GM12864 (cell line): ENCODE results near the gene MYOC.
"Not testable (repeated sequence)": the region's sequence is repeated elsewhere in the genome, so short reads cannot be mapped to it uniquely, and the experiment has no call there.

ENCODE experiments used
- DNase-seq: peaks from one replicate; pipeline ENCODE4 v3.0.0-alpha.2; 2011; ENCODE audit warnings: low read depth
- H3K4me3 ChIP-seq: 2 replicates; pipeline ENCODE4 v1.5.1; 2011; ENCODE audit warnings: mild to moderate bottlenecking, low read depth, low read length, control low read depth
- TF ChIP-seq, protein P1 (sequence below): IDR thresholded peaks from 2 replicates; pipeline ENCODE4 v1.5.1; 2011; ENCODE audit warnings: low read depth, mild to moderate bottlenecking, moderate library complexity, low read length, control low read depth, inconsistent platforms; ENCODE audit errors: missing control alignments

The MYOC gene

GRCh38 chr1:171600862-171601261 lies 51.6 kb downstream of the MYOC start:
- H3K4me3 ChIP-seq, result no peak overlapping the region
- DNase-seq, result no peak
- TF ChIP-seq, protein P1, sequence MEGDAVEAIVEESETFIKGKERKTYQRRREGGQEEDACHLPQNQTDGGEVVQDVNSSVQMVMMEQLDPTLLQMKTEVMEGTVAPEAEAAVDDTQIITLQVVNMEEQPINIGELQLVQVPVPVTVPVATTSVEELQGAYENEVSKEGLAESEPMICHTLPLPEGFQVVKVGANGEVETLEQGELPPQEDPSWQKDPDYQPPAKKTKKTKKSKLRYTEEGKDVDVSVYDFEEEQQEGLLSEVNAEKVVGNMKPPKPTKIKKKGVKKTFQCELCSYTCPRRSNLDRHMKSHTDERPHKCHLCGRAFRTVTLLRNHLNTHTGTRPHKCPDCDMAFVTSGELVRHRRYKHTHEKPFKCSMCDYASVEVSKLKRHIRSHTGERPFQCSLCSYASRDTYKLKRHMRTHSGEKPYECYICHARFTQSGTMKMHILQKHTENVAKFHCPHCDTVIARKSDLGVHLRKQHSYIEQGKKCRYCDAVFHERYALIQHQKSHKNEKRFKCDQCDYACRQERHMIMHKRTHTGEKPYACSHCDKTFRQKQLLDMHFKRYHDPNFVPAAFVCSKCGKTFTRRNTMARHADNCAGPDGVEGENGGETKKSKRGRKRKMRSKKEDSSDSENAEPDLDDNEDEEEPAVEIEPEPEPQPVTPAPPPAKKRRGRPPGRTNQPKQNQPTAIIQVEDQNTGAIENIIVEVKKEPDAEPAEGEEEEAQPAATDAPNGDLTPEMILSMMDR, result no peak

- DNase-seq, H3K4me3 ChIP-seq: not testable (repeated sequence)
Observed at GRCh38 chr1:171600310-171600709, 52.2 kb downstream of the MYOC start.

- TF ChIP-seq, protein P1, result no peak
- no peak overlapping the region for H3K4me3 ChIP-seq
- DNase-seq, result no peak
Observed at GRCh38 chr1:171597203-171597602, 55.3 kb downstream of the MYOC start.

DNA sequence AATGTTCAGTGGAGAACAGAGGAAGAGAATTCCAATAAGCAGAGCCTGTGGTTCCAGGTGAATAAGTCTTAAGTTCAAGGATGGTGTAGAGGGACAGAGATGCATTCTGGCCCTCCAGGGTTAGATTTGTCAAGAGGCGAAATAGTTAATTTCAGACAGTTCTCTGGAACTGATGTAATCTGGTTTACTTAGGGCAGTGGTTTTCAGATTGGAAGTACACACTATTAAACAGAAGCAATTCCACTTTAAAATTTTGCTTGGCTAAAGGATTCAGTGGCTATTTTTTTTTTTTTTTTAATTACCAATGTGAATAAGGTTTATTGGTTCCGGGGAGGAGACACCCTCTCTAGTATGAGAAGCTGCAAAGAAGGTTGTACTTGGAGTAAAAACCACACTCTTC lies 55.8 kb downstream of the MYOC start:
- no peak overlapping the region for H3K4me3 ChIP-seq
- DNase-seq, result no peak
- TF ChIP-seq, protein P1, result no peak

GRCh38 chr1:171596119-171596518 lies 56.4 kb downstream of the MYOC start:
- H3K4me3 ChIP-seq, result no peak overlapping the region

DNA sequence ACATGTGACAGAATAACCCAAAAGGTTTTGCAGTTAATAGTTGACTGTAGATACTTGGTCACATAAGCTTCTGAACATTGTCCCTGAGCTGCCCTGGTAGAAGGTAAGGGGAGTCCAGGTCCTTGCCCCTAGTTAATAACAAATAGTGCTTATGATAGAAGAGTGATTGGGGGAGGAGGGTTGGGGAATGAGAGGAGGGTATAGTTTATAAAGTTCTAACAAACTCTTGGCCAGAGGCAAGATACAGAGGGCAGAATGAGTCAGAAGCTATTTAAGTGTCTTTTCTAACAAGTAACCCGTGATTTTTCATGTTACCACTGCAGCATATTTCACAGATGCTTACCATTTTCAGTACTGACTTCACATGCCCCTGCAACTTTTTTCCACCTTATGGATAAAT lies 57.2 kb downstream of the MYOC start:
- no peak for DNase-seq
- TF ChIP-seq, protein P1, result no peak

More at GRCh38 chr1:171596119-171596518, 56.4 kb downstream of the MYOC start:
- TF ChIP-seq, protein P1, result no peak
- DNase-seq, result no peak

GRCh38 chr1:171590022-171590421 lies 62.5 kb downstream of the MYOC start:
- H3K4me3 ChIP-seq, result no peak overlapping the region
- no peak for DNase-seq
- TF ChIP-seq, protein P1, result no peak

More for the DNA sequence above, 57.2 kb downstream of the MYOC start:
- no peak overlapping the region for H3K4me3 ChIP-seq

DNA sequence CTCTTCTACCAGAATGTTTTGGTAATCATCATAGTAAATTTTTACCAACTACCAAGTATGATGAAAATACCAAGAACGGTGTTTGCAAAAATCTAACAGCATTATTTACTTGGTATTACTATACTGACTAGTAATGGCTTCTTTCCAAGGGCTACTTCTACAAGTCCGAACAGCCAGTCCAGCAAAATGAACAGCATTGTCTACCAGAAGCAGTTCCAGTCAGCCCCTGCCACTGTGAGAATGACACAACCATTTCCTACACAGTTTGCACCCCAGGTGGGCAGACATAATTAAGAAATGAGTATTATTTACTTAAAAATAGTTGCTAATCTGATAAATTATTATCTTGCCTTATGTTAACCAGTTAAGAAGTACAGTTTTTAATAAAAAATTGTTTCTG lies 64.3 kb downstream of the MYOC start:
- no peak overlapping the region for H3K4me3 ChIP-seq
- DNase-seq, result no peak
- TF ChIP-seq, protein P1, result no peak
